HG03135 (cell line): ENCODE data around the gene NCKAP5L.
"Not testable (repeated sequence)": the region's sequence is repeated elsewhere in the genome, so short reads cannot be mapped to it uniquely, and the experiment has no call there.

ENCODE experiments used
- ATAC-seq: cut with Tn5 transposase; IDR thresholded peaks from one replicate; pipeline ENCODE4 v1.9.1; 2021; ENCODE audit warnings: mild to moderate bottlenecking, moderate library complexity; ENCODE audit not compliant: unreplicated experiment

NCKAP5L gene

DNA sequence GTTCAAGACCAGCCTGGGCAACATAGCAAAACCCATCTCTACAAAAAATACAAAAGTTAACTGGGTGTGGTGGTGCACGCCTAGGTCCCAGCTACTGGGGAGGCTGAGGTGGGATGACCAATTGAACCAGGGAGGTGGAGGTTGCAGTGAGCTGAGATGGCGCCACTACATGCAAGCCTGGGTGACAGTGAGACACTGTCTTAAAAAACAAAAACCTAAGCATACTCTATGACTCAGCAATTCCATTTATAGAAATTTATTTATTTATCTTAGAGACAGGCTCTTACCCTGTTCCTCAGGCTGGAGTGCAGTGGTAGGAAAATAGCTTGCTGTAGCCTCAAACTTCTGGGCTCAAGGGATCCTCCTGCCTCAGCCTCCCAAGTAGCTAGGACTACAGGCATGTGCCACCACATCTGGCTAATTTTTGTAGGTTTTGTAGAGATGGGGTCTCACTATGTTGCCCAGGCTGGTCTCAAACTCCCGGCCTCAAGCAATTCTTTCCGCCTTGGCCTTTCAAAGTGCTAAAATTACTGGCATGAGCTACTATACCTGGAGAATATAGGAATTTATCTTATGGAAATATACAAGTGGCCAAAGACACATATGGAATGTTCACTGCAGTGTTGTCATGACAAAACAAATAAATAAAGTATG, 43.3 kb downstream of the NCKAP5L start:
- ATAC-seq, result no peak

DNA sequence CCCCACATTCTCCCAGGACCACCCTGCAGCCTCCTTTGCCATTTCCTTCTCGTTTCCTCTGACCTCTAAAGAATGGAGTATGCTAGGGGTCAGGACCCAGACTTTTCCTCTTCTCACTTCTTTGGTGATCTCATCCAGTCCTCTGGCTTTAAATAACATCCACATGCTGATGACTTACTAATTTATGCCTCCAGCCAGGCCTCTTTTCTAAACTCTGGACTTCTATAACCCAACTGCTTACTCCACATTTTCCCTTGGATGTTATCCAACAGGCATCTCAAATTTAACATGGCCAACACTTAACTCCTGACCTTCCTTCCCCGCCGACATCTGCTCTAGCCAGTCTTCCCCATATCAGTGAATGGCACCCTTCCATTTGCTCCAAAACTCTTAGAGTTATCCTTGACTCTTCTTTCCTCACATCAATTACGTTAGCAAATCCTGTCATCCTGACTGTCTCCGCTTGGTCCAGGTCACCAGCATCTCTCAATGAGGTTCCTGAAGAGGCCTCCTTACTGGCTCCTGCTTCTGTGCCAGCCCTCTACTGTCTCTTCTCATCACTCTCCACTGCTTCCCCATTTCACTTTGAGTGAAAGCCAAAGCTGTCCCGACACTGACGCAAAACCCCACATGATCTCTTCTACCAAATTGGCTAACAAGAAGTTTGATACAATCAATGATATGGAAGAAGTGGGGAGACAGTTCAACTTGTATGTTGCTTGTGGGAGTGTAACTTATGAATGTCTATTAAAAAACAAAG, 44.1 kb downstream of the NCKAP5L start:
- no peak for ATAC-seq

DNA sequence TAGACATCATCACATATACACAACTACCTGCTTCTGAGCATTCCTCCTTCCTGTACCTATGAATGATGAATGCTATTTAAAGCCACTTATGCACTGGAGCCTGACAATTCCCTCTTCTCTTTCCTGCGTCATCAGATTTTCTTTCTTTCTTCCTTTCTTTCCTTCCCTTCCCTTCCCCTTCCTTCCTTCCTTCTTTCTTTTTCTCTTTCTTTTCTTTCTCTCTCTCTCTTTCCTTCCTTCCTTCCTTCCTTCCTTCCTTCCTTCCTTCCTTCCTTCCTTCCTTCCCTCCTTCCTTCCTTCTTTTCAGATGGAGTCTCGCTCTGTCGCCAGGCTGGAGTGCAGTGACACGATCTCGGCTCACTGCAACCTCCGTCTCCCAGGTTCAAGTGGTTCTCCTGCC, 47.3 kb downstream of the NCKAP5L start:
- not testable (repeated sequence) for ATAC-seq

DNA sequence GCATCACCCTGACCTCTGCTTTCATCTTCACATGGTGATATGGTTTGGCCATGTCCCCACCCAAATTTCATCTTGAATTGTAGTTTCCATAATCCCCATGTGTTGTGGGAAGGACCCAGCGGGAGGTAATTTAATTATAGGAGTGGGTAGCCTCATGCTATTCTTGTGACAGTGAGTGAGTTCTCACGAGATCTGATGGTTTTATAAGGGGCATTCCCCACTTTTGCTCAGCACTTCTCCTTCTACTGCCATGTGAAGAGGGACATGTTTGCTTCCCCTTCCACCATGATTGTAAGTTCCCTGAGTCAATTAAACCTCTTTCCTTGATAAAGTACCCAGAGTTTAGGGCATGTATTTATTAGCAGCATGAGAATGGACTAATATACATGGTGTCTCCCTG, 48.6 kb downstream of the NCKAP5L start:
- ATAC-seq, result no peak

DNA sequence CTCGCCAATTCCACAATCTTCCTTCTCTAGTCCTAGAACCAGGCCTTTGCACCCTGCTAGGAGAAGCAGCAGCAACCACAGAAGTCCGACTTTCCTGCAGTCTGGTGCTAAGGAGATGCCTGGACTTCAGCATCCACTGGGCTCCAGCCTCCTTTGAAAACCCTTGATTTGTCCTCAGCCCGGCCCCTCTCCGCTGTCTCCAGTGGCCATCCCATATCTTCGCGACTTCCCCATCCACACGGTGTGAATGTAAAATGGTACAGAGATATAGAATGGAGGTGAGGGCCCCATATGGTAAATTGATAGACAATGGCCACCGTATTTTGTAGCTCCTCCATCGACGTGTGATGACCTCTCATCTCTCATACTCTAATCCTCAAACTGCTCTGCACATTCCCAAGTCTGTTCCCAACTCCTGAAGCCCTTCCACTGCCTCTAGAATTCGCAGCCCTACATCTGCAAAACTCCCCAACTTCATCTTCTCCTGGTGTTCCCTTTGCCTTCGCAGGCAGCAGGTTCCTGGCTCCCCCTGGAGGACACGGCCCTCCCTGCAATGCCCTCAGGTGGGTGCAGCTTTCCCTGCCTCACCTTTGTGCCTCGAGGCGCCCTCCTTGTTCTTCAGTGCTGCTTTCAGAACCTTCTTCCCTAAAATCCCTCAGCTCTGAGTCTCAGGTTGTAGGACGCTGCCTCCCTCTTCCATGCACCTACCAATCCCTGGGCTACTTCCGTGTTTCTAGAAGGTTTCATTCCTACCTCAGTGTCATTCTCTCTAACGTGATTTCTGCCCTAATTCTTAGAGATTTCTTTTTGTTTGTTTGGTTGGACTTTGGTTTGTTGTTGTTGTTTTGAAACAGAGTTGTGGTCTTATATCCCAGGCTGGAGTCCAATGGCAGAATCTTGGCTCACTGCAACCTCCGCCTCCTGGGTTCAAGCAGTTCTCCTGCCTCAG, 50.1 kb downstream of the NCKAP5L start:
- no peak for ATAC-seq

DNA sequence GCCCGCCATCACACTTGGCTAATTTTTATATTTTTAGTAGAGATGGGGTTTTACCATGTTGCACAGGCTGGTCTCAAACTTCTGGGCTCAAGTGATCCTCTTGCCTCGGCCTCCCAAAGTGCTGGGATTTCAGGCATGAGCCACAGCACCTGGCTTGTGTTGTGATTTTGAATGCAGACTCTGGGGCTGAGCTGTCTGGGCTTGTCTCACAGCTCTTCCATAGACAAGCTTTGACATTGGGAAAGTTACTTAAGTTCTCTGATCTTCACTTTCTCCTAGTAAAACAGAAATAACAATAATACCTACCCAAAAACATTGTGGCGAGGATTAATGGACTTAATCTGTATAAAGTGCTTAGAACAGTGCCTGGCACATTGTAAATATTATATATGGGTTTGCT, 50.9 kb downstream of the NCKAP5L start:
- ATAC-seq, result no peak

DNA sequence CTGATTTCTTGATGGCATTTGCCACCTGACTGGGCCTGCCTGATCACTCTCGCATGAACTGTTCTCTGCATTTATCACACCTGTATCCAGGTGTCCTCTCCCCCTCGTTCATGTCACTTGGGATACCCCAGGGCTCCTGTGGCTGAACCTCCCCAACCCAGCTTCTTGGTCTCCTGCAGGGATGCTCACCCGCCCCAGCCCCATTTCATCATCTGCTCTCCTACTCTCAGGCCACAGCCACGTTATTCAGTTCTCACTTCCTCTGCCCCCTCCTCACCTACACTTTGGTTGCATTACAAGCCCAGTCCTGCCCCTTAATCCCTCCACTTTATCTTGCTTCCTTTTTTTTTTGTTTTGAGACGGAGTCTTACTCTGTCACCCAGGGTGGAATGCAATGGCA, 51.4 kb downstream of the NCKAP5L start:
- ATAC-seq, result no peak

DNA sequence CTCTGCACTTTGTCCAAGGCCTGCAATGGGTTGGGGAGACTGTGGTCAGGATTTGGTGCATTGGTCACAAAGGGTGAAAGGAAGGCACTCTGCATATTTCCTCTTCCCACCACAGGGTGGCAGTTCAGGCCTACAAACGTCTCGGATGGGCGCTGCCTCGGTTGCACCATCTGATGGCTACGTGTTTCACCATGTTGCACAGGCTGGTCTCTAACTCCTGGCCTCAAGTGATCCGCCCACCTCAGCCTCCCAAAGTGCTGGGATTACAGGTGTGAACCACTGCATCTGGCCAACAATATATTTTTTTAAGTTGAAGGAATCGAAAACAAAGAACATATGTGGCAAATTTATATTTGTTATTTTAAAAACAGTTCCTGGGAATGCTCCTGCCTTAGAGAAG, 51.8 kb downstream of the NCKAP5L start:
- no peak for ATAC-seq

DNA sequence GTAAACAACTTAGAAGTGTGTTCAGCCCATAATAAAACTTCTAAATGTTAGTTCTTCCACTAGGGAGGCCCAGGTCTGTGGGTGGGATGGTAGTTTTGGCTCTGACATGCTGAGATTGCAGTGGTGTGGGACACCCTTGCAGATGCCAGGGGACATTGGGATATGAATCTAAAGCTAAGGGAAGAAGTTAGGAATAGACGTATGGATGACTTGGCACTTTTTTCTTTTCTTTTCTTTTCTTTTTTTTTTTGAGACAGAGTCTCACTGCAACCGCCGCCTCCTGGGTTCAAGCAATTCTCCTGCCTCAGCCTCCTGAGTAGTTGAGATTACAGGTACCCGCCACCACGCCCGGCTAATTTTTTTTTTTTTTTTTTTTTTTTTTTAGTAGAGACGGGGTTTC, 55.1 kb downstream of the NCKAP5L start:
- ATAC-seq, result not testable (repeated sequence)

DNA sequence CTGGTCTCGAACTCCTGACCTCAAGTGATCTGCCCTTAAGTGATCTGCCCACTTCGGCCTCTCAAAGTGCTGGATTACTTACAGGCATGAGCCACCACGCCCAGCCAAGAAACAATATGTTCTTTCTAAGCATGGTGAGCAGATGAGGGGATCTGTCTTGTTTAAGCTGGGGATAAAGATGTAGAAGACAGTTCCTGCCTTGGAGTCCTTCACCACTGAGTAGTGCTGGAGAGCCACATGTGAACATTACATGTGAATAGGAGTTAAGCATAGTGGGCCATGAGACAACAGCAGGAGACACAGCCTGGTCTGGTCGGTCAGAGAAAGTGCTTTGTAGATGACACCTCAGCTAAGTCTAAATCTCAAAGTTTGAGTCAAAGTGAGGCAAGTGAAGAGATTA, 60.9 kb downstream of the NCKAP5L start:
- no peak for ATAC-seq

DNA sequence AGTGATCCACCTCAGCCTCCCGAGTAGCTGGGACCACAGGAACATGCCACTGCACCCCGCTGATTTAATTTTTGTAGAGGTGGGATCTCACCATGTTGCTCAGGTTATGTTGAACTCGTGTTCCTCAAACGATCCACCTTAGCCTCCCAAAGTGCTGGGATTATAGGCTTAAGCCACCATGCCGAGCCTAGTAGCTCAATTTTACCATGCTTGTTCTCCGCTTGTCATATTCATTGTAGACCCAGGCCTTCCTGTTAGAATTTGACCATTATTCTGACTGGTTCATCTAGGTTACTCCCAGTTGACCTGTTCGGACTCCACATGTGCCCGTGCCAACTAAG, 62.1 kb downstream of the NCKAP5L start:
- no peak for ATAC-seq

DNA sequence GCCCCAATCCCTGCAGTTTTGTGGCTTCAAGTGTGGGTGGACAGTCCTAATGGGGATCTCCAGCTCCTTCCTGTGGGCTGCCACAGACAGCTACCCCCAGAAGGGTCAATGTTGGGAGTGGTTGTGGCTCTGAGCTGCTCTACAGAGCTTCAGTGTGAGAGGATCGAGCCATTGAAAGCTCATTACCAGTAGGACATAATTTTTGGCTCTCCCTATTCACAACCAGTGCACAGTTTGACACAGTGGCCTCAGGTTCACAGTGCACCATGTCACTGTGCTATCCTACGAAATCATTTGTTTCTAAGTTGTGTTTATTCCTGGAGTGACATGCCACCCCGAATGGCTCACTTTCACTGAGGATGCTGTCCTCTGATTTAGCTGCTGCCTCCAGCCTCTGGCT, 64.1 kb downstream of the NCKAP5L start:
- ATAC-seq, result no peak

DNA sequence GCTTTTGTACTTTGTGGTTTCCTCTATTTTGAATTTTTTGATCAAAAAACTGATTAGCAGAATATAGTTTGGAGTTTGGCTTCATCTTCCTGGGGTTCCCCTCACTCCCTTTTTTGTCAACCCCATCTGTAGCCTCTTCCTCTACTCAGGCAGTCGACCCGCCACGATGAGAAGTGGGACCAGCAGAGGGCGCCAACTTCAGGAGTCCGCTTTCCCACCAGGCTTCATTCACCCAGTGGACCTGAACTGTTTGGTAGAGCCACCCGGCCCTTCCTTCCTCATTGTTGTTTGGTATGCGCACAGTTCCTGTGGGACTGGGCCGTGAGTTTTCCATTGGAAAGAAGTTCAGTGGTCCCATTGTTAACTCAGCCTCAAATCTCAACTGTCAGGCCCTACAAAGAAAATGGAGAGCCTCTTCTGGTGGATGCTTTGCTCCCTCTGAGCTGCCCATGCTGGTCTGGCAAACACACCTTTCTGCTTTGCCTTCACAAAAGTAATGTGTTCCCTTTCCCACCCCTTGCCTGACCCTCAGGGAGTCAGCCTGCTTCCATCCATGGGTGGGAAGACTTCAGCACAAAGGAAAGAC, 65.1 kb downstream of the NCKAP5L start:
- no peak for ATAC-seq

DNA sequence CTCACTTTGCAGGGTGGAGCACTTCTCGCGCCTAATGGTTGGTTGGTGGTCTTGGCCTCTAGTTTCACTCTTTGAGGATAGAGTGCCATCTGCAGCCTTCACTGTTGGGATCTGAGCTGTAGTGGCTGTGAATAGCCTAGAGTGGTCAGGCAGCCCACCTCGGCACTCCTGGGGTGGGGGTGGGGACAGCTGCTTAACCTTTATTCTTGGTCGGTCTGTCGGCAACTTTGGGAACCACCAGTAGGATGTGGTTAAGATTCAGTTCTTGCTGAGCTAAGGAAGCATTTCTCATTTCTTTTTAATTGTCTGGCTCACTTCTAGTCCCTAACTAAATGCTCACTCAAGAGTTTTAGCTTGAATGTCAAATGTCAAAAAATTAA, 65.8 kb downstream of the NCKAP5L start:
- no peak for ATAC-seq

DNA sequence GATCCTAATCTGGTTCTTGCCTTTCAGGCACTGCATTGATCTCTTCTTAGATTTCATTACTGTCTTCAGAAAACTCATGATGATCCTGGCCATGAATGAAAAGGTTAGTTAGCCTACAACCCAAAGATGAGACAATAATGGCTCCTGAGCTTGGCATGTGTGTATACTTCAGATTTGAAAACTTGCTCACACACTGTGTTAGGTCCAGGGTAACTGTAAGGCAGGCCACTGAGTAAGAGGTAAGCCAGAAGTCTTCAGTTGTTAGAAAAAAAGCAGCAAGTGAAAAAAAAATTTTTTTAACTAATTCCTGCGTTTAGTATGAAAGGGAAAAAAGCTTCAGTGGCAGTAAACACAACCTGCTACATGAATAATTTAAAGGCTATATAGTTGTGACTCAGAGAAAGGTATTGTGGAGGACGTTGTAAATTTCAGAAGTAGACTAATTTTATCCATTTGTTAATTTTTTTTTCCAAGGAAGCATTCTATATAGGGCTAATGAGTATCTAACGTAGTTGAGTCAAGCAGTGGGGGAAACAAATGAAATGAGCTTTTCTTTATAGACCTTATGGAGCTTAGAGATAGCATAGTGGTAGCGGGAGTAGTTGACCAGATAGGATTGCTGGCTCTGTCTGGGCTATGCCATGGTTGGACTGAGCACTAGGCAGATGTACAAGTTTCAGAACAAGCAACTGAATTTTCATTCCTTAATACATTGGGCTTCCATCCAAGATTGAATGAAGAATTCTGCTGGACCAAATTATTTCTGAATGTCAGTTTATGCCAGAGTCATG, 66.3 kb downstream of the NCKAP5L start:
- no peak for ATAC-seq

DNA sequence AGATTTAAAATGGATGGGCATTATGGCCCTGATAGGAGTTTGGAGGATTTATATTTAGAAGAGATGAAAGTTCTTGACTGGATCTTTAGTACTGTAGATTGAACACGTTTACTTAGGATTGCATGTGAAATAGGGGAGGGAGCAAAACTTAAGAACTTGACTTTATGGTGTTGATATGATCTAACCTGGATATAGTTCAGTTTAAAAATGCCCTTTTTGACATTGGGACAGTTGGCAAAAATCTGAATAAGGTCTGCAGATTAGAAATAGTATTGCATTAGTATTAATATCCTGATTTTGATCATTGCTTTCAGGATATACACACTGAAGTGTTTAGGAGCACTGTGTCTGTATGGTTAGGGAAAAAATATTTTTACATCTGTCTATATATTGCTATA, 77.2 kb downstream of the NCKAP5L start:
- ATAC-seq, result no peak

DNA sequence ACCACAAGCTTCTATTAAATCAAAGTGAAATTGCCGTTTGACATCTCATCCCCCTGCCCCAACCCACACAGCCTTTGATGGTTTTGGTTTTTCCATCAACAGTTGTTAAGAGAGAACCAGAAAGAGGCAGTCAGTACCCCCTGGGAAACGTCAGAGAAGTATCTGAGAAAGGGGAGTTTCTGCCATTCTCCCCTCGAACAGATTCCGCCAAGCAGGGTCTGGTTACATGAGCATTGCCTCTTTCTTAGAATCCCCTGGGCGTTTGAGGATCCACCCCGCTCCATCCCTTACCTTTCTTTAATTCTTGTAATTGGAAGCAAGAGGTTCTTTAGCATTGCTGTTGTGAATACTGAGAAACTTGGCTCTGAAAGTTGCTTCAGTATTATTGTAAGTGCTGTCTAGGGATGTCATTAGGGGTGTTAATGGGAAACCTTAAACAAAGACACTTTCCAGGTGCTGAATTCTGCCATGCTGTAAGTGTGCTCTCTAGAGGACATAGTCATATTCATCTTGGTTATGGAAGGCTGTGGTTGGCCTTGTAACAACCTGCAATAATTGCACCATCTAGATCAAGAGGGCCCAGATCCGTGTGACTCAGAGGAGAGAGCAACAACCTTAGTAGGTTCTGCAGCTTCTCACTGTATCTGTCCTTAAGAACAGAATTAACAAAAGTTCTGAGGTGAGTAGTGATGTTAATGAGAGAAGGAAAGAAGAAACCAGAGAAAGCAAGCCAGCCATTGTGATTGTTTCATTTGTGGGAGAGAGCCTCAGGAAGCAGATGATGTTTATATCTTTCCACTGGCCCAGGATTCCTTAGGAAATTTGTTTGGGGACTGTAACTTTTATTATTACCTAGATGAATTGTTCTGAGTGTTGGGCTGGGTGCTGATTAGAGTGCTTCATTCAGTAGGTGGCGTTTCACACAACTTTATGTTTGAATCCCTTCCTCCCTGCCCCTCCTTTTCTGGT, 77.9 kb downstream of the NCKAP5L start:
- no peak for ATAC-seq

DNA sequence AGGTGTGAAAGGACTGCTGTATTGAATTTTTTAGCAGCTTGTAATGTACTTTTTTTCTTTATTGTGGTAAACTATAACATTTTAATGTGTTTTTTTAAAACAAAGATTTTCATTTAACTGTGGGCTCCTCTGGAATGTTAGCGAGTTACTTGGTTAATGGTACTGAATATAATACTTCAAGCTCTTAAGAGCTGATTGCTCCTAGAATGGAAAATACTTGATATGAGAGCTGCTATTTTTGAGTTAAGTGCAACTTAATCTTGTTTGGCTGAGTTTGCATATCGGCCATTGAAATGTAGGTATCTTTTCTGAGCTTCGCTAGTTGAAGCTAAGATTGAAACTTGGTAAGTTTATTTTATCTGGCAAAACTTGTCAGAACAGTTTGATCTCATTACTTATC, 79.4 kb downstream of the NCKAP5L start:
- ATAC-seq, result no peak

DNA sequence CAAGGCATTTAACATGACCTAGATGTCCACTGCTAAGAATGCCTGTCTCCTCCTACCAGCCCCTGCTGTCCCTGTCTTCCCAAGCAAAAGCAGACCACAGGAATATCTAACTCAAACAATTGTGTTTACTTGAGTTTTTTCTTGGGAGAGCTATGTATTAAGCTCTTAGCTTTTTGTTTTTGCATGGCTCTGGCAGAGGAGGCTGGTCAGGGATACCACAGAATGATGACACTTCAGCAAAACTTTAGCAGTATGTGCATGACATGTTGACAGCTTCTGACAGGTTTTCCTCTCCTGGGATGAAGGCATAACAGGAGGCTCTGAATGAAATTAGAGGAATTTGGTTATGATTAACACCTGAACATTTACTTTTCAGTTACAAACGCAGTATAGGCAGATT, 79.9 kb downstream of the NCKAP5L start:
- no peak for ATAC-seq
